OCI-LY7 (cell line): ENCODE results near the gene IGSF21. TPM values are rescaled to one million over a fixed set of nuclear protein-coding genes. Genes with fewer than 3 reads are reported as not detected.

ENCODE experiments used
- BruUV-seq: library from RNA; stranded (reverse); fragments of 400-500 nt; replicated peaks from 2 replicates; lab custom pipeline; 2021; lab: Mats Ljungman, UMichigan
- CTCF ChIA-PET: fragments of 300-600 bp; sonication (Branson Sonifier 250); formaldehyde crosslinking; loops from one replicate; lab custom pipeline; 2022; ENCODE audit warnings: antibody characterized with exemption; ENCODE audit not compliant: unreplicated experiment; lab: Charles Lee
- POLR2A ChIA-PET: fragments of 300-600 bp; sonication (Branson Sonifier 250); formaldehyde crosslinking; loops from one replicate; lab custom pipeline; 2022; ENCODE audit warnings: antibody characterized with exemption; lab: Charles Lee
- DNase-seq: peaks from one replicate; pipeline ENCODE4 v3.0.0-alpha.2; 2015; ENCODE audit warnings: low spot score
- H2AFZ ChIP-seq: fragments of 200-600 bp; sonication (generic), shearing (Covaris generic); 2 replicates; pipeline ENCODE4 v1.6.1; 2014; ENCODE audit warnings: mild to moderate bottlenecking, antibody characterized with exemption, low read length, moderate library complexity
- H3K27ac ChIP-seq: fragments of 200-600 bp; sonication (generic); 2 replicates; pipeline ENCODE4 v1.5.1; 2014; ENCODE audit warnings: mixed run types, low read depth, mild to moderate bottlenecking, moderate library complexity, low read length, inconsistent platforms; ENCODE audit not compliant: poor library complexity, severe bottlenecking
- H3K36me3 ChIP-seq: fragments of 200-600 bp; sonication (generic); 2 replicates; pipeline ENCODE4 v1.6.1; 2014; ENCODE audit warnings: mild to moderate bottlenecking, antibody characterized with exemption, low read length, moderate library complexity, mixed read lengths; ENCODE audit not compliant: insufficient read depth
- H3K4me1 ChIP-seq: fragments of 200-600 bp; sonication (generic); 2 replicates; pipeline ENCODE4 v1.5.1; 2014; ENCODE audit warnings: mild to moderate bottlenecking, low read length; ENCODE audit not compliant: insufficient read depth, poor library complexity, severe bottlenecking
- H3K4me2 ChIP-seq: fragments of 200-600 bp; sonication (generic); 2 replicates; pipeline ENCODE4 v1.6.1; 2014; ENCODE audit warnings: mild to moderate bottlenecking, low read length
- H3K4me3 ChIP-seq: fragments of 200-600 bp; sonication (generic); 2 replicates; pipeline ENCODE4 v1.5.1; 2014; ENCODE audit warnings: mild to moderate bottlenecking, low read depth, low read length; ENCODE audit not compliant: poor library complexity, severe bottlenecking
- H3K79me2 ChIP-seq: fragments of 200-600 bp; sonication (generic); 2 replicates; pipeline ENCODE4 v1.6.1; 2016; ENCODE audit warnings: low read depth, mild to moderate bottlenecking, low read length, moderate library complexity, mixed read lengths; ENCODE audit not compliant: insufficient read depth
- H3K9me2 ChIP-seq: fragments of 200-600 bp; sonication (generic); 2 replicates; pipeline ENCODE4 v1.6.1; 2016; ENCODE audit warnings: mild to moderate bottlenecking, low read length, mixed read lengths; ENCODE audit not compliant: insufficient read depth
- H3K9me3 ChIP-seq: fragments of 200-600 bp; sonication (generic); 2 replicates; pipeline ENCODE4 v1.6.1; 2014; ENCODE audit warnings: mild to moderate bottlenecking, mixed run types, low read length, mixed read lengths
- H4K20me1 ChIP-seq: fragments of 200-600 bp; sonication (generic); 2 replicates; pipeline ENCODE4 v1.6.1; 2014; ENCODE audit warnings: mild to moderate bottlenecking, antibody characterized with exemption, low read length, moderate library complexity, mixed read lengths; ENCODE audit not compliant: insufficient read depth
- EZH2phosphoT487 ChIP-seq: fragments of 200-600 bp; sonication (generic); IDR thresholded peaks from 2 replicates; pipeline ENCODE4 v1.6.1; 2018; ENCODE audit warnings: low read depth, borderline replicate concordance, mild to moderate bottlenecking, mixed run types, antibody characterized with exemption, low read length, moderate library complexity, mixed read lengths
- intact Hi-C: fragments of 100-400 bp; cut with micrococcal nuclease; formaldehyde crosslinking; loops from one replicate; pipeline ENCODE4 v1.10.0; 2022; ENCODE audit not compliant: unreplicated experiment
- total RNA-seq, 2 experiments: library from RNA; depleted of rRNA in 1 of 2; stranded (reverse); fragments of >200 nt in 1 of 2; shearing (Covaris generic) in 1 of 2; gene quantifications; 2 replicates each; pipeline ENCODE4 v1.2.3, GENCODE V29; 2014 to 2022
- TF ChIP-seq, protein P1 (sequence below): fragments of 200-600 bp; sonication (generic); conservative IDR thresholded peaks from 2 replicates; pipeline ENCODE4 v1.5.1; 2014; ENCODE audit warnings: mild to moderate bottlenecking, antibody characterized with exemption, low read length, moderate library complexity, mixed read lengths

The IGSF21 gene
- total RNA-seq, 2 experiments from 2014 or later, result 0.17 TPM; not detected in 1

DNA sequence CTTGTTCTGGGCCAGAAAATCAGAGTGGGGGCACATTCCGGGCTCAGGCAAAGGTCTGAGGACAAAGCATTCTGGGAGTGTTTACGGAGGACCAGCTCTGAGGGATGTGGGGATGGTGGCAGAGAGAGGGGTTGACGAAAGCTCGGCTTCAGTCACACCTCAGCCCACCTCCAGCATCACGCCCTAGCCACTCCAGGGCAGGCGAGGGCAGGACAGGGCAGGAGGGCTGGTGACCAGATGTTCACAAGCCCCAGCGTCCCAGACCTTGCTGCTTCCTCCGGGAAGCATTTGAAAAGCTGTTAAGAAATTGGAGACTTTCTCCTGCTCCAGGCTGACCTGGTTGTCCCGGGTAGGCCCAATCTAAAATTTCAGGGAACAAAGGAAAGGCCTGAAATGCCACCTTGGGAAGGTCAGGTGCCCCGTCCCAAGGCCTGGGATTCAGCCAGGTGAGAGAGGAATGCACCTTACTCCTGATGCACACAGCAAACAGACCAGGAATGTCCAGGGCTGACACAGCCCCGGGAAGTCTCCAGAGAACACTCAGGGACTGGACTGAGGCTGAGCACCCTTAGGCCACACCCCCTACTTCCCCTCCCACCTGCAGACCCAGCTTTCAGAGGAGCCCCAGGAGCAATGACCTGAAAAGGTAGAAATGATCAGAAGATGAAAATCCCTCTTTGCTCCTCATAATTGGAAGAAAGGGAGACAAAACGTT is 301.2 kb downstream of the IGSF21 start:
- POLR2A ChIA-PET, result no interaction called here
- CTCF ChIA-PET, result no interaction called here

DNA sequence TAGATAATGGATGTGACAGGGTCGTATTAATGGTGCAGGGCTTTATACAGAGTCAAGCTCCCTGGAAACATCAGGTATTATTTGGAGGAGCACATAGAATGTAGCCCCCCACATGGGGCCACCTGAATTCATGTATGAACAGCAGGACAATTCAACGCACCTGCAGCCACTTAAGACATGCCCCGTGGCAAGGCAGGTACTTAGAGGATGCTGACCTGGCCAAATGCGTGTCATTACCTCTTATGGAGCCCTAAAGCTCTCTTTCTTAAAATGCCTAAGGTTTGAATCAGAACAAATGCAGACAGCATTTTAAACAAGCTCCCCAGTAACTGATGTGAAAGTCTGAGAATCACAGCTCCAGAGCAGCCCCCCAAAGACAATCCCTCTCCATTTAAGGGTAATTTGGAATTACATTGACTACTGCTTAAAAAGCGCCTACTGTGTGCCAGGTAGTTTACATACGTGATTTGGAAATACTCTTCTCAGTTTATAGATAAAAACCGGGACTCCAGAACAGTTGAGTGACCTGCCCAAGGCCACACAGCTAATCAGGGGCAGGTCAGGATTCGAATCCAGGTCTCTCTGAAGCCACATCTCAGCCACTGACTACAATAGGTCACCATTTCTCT is 302.1 kb downstream of the IGSF21 start:
- H3K4me1 ChIP-seq, result no peaks in the 10 kb centered on the region
- no peaks in the 10 kb centered on the region for H3K9me2 ChIP-seq
- DNase-seq, result no peak
- no peak overlapping the region for H3K4me2 ChIP-seq
- CTCF ChIA-PET, result no interaction called here
- H2AFZ ChIP-seq, result no peak overlapping the region
- H3K4me3 ChIP-seq, result no peak overlapping the region
- no TSS peak for BruUV-seq
- H3K27ac ChIP-seq, result no peak overlapping the region
- TF ChIP-seq EZH2phosphoT487, result no peak
- TF ChIP-seq, protein P1, sequence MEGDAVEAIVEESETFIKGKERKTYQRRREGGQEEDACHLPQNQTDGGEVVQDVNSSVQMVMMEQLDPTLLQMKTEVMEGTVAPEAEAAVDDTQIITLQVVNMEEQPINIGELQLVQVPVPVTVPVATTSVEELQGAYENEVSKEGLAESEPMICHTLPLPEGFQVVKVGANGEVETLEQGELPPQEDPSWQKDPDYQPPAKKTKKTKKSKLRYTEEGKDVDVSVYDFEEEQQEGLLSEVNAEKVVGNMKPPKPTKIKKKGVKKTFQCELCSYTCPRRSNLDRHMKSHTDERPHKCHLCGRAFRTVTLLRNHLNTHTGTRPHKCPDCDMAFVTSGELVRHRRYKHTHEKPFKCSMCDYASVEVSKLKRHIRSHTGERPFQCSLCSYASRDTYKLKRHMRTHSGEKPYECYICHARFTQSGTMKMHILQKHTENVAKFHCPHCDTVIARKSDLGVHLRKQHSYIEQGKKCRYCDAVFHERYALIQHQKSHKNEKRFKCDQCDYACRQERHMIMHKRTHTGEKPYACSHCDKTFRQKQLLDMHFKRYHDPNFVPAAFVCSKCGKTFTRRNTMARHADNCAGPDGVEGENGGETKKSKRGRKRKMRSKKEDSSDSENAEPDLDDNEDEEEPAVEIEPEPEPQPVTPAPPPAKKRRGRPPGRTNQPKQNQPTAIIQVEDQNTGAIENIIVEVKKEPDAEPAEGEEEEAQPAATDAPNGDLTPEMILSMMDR, result no peak
- H3K79me2 ChIP-seq, result no peaks in the 10 kb centered on the region
- H3K9me3 ChIP-seq, result no peaks in the 10 kb centered on the region
- no peaks in the 10 kb centered on the region for H3K36me3 ChIP-seq
- POLR2A ChIA-PET, result no interaction called here
- intact Hi-C loops, result no loop called here
- no peaks in the 10 kb centered on the region for H4K20me1 ChIP-seq

More for the DNA sequence above, 301.2 kb downstream of the IGSF21 start:
- Histone ChIP-seq H3K36me3 (no peaks in the 10 kb centered on the region), H3K9me2 (no peaks in the 10 kb centered on the region), H3K9me3 (no peaks in the 10 kb centered on the region), H3K27ac (no peak overlapping the region), H4K20me1 (no peaks in the 10 kb centered on the region), H3K79me2 (no peaks in the 10 kb centered on the region), H3K4me1 (no peaks in the 10 kb centered on the region), H3K4me2 (no peak overlapping the region), H3K4me3 (no peak overlapping the region), H2AFZ (no peak overlapping the region)
- intact Hi-C loops, result no loop called here
- BruUV-seq, result no TSS peak
- DNase-seq, result no peak
- no peak for TF ChIP-seq EZH2phosphoT487
- TF ChIP-seq, protein P1, result no peak

DNA sequence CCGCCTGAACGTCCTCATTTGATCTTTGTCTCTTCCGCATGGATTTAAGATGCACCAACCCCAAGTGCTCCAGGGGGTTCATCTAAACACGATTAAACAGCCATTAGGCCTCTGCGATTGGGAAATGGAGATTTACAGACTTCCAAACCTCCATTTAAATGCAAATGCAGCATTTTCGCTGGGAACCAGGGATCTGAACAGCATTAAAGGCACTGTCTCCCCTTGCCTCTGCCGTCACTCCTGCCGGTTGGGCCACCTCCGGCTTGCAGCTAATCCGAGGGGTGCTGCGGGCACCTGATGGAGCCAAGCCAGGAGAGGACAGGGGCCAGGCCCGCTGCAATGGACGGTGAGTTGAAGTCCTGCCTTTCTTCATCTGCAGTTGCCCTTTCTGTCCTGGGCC is 302.8 kb downstream of the IGSF21 start:
- Histone ChIP-seq H3K4me1 (no peaks in the 10 kb centered on the region), H3K27ac (no peak overlapping the region), H3K9me2 (no peaks in the 10 kb centered on the region), H3K4me2 (no peak overlapping the region), H2AFZ (no peak overlapping the region), H3K79me2 (no peaks in the 10 kb centered on the region), H3K36me3 (no peaks in the 10 kb centered on the region), H4K20me1 (no peaks in the 10 kb centered on the region), H3K9me3 (no peaks in the 10 kb centered on the region), H3K4me3 (no peak overlapping the region)
- DNase-seq, result no peak
- ChIA-PET POLR2A (no interaction called here), CTCF (no interaction called here)
- no TSS peak for BruUV-seq
- intact Hi-C loops, result no loop called here
- TF ChIP-seq, protein P1, result no peak
- no peak for TF ChIP-seq EZH2phosphoT487
